ENCODE measurements around the gene MAP2K5. TPM values are rescaled to one million over a fixed set of nuclear protein-coding genes. Genes with fewer than 3 reads are reported as not detected.
A peak's percentile ranks its signal among the peaks of the same experiment; 100 is the strongest.

Gene MAP2K5
- total RNA-seq, 3 donors from 2014 or later: 13.0 to 14.6 (median 14.2) TPM

- H3K4me3 Mint-ChIP-seq: no peak overlapping the region
- peaks cover 42% of the 10 kb centered on the region for H3K4me1 Mint-ChIP-seq (ENCODE audit: low read depth)
These were observed 288.9 kb downstream of the MAP2K5 start for GRCh38 chr15:67831363-67831762.

GRCh38 chr15:67832031-67832551 lies 289.6 kb downstream of the MAP2K5 start:
- no peaks in the 10 kb centered on the region for H3K36me3 Mint-ChIP-seq (ENCODE audit: insufficient read depth)
- H3K9me3 Mint-ChIP-seq: no peaks in the 10 kb centered on the region
- no peak overlapping the region for H3K4me3 Mint-ChIP-seq
- peaks cover 43% of the 10 kb centered on the region for H3K4me1 Mint-ChIP-seq (ENCODE audit: low read depth)
- ATAC-seq: no peak
- peaks cover 74% of the 10 kb centered on the region for H3K27me3 Mint-ChIP-seq (ENCODE audit: low read depth)
- no peak for DNase-seq

More at GRCh38 chr15:67831363-67831762, 288.9 kb downstream of the MAP2K5 start:
- Mint-ChIP-seq H3K27me3 (ENCODE audit: low read depth) (peaks cover 73% of the 10 kb centered on the region), H3K9me3 (no peaks in the 10 kb centered on the region), H3K36me3 (ENCODE audit: insufficient read depth) (no peaks in the 10 kb centered on the region)
- DNase-seq (no peak), ATAC-seq (no peak)

- H3K4me1 Mint-ChIP-seq (ENCODE audit: low read depth): peaks cover 45% of the 10 kb centered on the region
- H3K36me3 Mint-ChIP-seq (ENCODE audit: insufficient read depth): no peaks in the 10 kb centered on the region
- no peak for DNase-seq
- H3K9me3 Mint-ChIP-seq: no peaks in the 10 kb centered on the region
- H3K27me3 Mint-ChIP-seq (ENCODE audit: low read depth): peaks cover 73% of the 10 kb centered on the region
- no peak for ATAC-seq
- H3K4me3 Mint-ChIP-seq: peak overlapping the region; percentile 64
These were observed 290.6 kb downstream of the MAP2K5 start for GRCh38 chr15:67832897-67833709.

DNA sequence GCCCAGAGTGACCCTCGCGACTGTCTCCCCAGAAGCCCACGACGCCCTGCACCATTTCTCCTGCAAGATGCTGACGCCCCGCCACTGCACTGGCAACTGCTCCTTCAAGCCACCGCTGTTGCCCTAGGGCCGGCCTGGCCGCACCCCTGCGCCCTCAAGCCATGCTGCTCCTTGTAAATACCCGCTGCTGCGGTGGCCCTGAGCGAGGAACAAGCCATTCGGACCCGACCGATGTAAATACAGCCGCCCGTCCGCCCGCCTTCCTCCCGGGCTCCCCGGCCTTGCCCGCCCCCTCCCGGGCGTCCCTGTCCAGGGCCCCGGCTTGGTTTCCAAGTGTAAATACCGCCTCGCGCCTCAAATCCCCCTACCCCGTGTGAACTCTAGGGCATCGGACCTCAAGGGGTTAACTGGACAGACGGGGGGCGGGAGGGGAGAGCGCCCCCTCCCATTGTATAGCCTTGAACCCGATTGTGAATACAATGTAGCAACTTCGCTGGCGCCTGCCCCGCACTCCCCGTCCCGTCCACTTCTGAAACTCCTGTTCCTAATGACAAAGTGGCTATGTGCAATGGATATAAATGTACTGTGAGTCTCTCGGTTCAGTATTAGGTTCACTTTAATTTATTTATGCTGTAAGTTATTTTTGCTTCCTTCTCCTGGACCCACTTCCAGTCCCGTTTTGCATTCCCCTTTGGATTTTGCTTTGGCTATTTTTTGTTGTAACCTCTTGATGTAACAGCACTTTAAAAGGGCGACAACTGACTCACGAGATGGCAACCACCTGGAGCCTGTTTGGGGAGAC lies 291.4 kb downstream of the MAP2K5 start:
- Mint-ChIP-seq H3K9me3 (no peaks in the 10 kb centered on the region), H3K36me3 (ENCODE audit: insufficient read depth) (no peaks in the 10 kb centered on the region), H3K4me3 (peak overlapping the region; percentile 76), H3K27me3 (ENCODE audit: low read depth) (peaks cover 65% of the 10 kb centered on the region), H3K4me1 (ENCODE audit: low read depth) (peaks cover 45% of the 10 kb centered on the region)
- peak in 1 of 2 donors; percentile 29 for ATAC-seq
- DNase-seq: no peak

DNA sequence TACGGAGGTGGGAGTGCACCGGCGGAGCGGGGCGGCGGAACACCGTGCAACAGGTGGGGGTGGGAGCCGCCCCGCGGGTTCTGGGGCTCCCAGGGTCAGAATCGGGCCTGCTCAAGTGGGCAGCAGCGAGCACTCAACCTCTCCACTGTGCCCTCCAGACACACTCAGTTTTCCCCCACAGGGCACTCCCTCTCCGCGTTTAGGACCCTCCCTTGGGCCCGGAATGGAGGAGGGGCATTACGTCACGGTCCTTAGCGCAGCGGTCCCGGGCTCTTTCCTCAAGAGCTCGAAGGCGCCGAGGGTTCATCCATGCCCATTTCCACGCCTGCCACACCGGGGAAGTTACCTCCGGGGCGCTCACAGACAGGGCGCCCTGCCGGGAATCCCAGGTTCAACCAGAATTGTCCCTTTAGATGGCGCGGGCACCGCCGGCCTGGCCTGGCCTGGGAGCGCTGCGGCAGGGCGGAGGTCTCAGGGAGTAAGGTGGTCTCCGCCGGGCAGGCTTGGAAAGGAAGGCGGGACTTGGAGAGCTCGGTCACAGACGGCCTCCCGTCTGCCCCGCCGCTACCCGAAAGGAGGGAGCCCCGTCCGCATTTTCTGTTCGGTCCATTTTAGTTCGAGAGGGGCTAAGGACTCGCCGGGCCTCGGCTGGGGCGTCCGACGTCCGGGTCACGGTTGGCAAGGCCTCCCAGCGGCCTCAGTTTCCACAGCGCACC lies 292.2 kb downstream of the MAP2K5 start:
- Mint-ChIP-seq H3K27me3 (ENCODE audit: low read depth) (peaks cover 59% of the 10 kb centered on the region), H3K9me3 (no peaks in the 10 kb centered on the region), H3K4me3 (peak overlapping the region; percentile 76), H3K36me3 (ENCODE audit: insufficient read depth) (no peaks in the 10 kb centered on the region), H3K4me1 (ENCODE audit: low read depth) (peaks cover 44% of the 10 kb centered on the region)
- ATAC-seq (peak in 1 of 2 donors; percentile 16), DNase-seq (no peak)

GRCh38 chr15:67835297-67836133 lies 293.0 kb downstream of the MAP2K5 start:
- no peaks in the 10 kb centered on the region for H3K9me3 Mint-ChIP-seq
- peaks cover 39% of the 10 kb centered on the region for H3K4me1 Mint-ChIP-seq (ENCODE audit: low read depth)
- ATAC-seq: no peak
- no peaks in the 10 kb centered on the region for H3K36me3 Mint-ChIP-seq (ENCODE audit: insufficient read depth)
- DNase-seq: no peak
- peaks cover 53% of the 10 kb centered on the region for H3K27me3 Mint-ChIP-seq (ENCODE audit: low read depth)
- H3K4me3 Mint-ChIP-seq: peak overlapping the region; percentile 76

GRCh38 chr15:67836134-67836455 lies 293.6 kb downstream of the MAP2K5 start:
- H3K4me3 Mint-ChIP-seq: peak overlapping the region; percentile 76
- H3K4me1 Mint-ChIP-seq (ENCODE audit: low read depth): peaks cover 41% of the 10 kb centered on the region

DNA sequence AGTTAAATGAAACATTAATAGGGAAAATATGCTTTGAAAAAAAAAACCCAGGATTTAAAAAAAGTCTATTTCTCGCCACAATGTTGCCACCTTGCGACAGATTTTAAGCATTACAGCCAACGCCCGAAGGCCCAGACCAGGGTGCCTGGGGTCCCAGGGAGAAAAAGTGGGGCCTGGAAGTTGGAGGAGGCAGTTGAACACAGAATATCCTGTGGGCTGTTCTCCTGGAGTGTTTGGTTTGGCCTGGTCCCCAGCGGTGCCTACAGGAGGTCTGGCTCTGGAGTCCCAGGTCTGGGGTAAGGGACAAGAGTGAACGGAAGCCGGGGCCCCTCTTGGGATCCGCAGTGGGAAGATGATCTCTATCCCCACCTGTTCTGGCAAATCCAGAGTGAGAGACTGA lies 294.0 kb downstream of the MAP2K5 start:
- peaks cover 45% of the 10 kb centered on the region for H3K4me1 Mint-ChIP-seq (ENCODE audit: low read depth)
- DNase-seq (peak; percentile 55), ATAC-seq (no peak)
- H3K9me3 Mint-ChIP-seq: no peaks in the 10 kb centered on the region
- no peaks in the 10 kb centered on the region for H3K36me3 Mint-ChIP-seq (ENCODE audit: insufficient read depth)
- peaks cover 43% of the 10 kb centered on the region for H3K27me3 Mint-ChIP-seq (ENCODE audit: low read depth)
- peak overlapping the region; percentile 76 for H3K4me3 Mint-ChIP-seq

More at GRCh38 chr15:67836134-67836455, 293.6 kb downstream of the MAP2K5 start:
- no peaks in the 10 kb centered on the region for H3K36me3 Mint-ChIP-seq (ENCODE audit: insufficient read depth)
- peaks cover 47% of the 10 kb centered on the region for H3K27me3 Mint-ChIP-seq (ENCODE audit: low read depth)
- ATAC-seq: no peak
- H3K9me3 Mint-ChIP-seq: no peaks in the 10 kb centered on the region
- no peak for DNase-seq

DNA sequence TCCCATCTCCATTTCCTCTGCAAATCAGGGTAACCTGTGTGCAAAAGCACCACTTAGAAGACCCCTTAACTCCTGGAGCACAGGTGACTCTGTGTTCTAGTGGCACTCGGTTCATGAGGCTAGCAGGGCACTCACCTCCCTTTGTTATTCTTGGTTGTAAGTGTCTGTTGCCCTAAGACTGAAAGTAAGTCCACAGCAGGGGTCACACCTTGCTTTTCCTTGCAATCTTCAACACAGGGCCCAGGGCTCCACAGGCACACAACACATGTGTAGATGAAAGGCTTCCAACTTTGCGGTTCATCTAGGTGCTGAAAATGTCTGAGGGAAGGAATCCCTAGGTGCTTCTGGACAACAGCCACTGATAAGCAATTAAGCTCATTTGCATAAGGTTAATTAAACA lies 294.5 kb downstream of the MAP2K5 start:
- peaks cover 46% of the 10 kb centered on the region for H3K4me1 Mint-ChIP-seq (ENCODE audit: low read depth)
- peaks cover 40% of the 10 kb centered on the region for H3K27me3 Mint-ChIP-seq (ENCODE audit: low read depth)
- H3K4me3 Mint-ChIP-seq: no peak overlapping the region
- no peaks in the 10 kb centered on the region for H3K9me3 Mint-ChIP-seq
- no peaks in the 10 kb centered on the region for H3K36me3 Mint-ChIP-seq (ENCODE audit: insufficient read depth)
- no peak for ATAC-seq
- DNase-seq: no peak

- Mint-ChIP-seq H3K4me3 (peak overlapping the region; percentile 24), H3K4me1 (ENCODE audit: low read depth) (peaks cover 36% of the 10 kb centered on the region), H3K9me3 (no peaks in the 10 kb centered on the region), H3K36me3 (ENCODE audit: insufficient read depth) (no peaks in the 10 kb centered on the region), H3K27me3 (ENCODE audit: low read depth) (peaks cover 23% of the 10 kb centered on the region)
- DNase-seq: no peak
- no peak for ATAC-seq
These were observed 296.4 kb downstream of the MAP2K5 start for GRCh38 chr15:67838789-67839332.

GRCh38 chr15:67839499-67839928 lies 297.0 kb downstream of the MAP2K5 start:
- peak; percentile 18 to 24 for ATAC-seq
- Mint-ChIP-seq H3K9me3 (no peaks in the 10 kb centered on the region), H3K36me3 (ENCODE audit: insufficient read depth) (no peaks in the 10 kb centered on the region), H3K27me3 (ENCODE audit: low read depth) (peaks cover 16% of the 10 kb centered on the region), H3K4me1 (ENCODE audit: low read depth) (peaks cover 32% of the 10 kb centered on the region), H3K4me3 (peak overlapping the region; percentile 88)
- no peak for DNase-seq

GRCh38 chr15:67839929-67840748 lies 297.6 kb downstream of the MAP2K5 start, which contains the start of gene RNU6-1:
Gene RNU6-1 (minus strand): TSS chr15:67840045.
- DNase-seq (peak; percentile 94), ATAC-seq (peak; percentile 91 to 92)
- H3K27me3 Mint-ChIP-seq (ENCODE audit: low read depth): peaks cover 11% of the 10 kb centered on the region
- H3K4me3 Mint-ChIP-seq: peak within 1 kb of the TSS; percentile 88
- no peaks in the 10 kb centered on the region for H3K36me3 Mint-ChIP-seq (ENCODE audit: insufficient read depth)
- no peaks in the 10 kb centered on the region for H3K9me3 Mint-ChIP-seq
- H3K4me1 Mint-ChIP-seq (ENCODE audit: low read depth): peaks cover 30% of the 10 kb centered on the region
